NCI-H146 treated with DMSO at 0.1 percent for 48 hours (cell line): Measurements from ENCODE around the gene INSL3.

ENCODE experiments used
- DNase-seq: peaks from one replicate; lab custom pipeline; 2025; ENCODE audit not compliant: unreplicated experiment; lab: John Stamatoyannopoulos, UW

Gene INSL3

GRCh38 chr19:17847538-17848366 is 26.4 kb upstream of the INSL3 start, which contains the start of gene JAK3:
Gene JAK3, minus strand, starts transcription at chr19:17847982. Its CDS starts 3,565 bp downstream, at chr19:17844417.
- DNase-seq, result no peak

DNA sequence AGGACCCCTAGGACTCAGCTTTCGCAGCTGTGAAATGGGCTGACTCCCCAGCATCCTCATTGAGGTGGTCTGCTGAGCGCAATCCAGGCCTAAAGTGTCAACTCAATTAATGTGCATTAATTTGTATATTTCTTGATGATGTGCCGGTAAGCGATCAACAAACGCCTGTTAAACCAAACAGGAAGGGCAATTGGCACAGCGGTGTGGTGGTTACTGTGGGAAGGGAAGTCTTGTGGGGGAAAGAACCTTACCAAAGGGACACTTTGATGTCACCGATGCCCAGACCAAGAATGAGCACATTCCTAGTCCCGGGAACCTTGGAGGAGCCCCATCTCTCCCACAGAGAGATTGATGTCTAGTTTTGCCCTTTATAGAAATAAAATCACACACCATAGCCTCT is 24.8 kb upstream of the INSL3 start:
- no peak for DNase-seq

DNA sequence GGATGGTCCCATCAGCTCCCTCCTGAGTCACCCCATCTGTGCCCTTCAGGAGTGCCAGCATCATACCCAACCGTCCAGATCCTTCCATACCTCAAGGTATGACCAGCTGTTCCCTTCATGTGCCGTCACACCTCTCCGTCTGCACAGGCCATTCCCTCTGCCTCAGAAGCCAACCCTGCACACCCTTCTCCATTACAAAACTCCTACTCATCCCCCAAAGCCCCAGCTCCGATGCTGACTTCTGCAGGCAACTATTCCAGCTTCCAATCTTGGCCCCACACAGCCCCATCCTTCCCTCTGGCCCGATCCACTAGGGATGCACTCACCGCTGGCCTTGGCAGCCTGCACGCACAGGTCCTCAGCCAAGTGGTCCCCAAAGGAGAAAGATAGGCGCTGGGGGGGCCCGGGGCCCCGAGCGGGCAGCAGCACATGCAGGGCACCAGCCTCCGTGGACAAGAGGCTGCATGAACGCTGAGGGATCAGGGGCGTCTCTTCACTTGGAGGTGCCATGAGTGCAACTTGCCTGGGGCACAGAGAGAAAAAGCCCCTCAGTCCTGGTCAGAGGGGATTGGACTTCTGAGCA is 22.7 kb upstream of the INSL3 start:
- no peak for DNase-seq

DNA sequence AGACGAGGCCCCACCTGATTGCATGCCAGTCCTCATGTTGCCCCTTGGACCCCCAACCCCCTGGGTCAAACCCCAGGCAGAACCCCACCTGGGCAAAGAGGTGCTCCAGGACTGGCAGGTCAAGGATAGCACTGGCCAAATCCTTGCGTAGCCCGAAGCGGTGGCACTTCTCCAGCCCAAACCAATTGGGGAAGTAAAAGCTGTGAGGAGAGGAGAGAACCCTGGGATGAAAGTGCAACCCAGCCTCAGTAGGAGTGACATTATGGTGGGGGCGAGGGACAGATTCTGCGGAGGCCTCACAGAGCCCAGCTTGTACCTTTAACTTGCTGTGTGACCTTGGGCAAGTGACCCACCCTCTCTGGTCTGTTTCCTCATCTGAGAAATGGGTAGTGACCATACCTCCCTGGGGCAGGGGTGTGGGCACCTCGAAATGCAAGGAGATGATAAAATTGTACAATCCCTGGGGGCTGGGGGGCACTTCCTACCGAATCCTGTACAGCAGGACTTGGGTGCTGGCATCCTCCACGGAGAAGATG is 22.0 kb upstream of the INSL3 start:
- DNase-seq, result no peak

GRCh38 chr19:17842663-17843291 is 21.5 kb upstream of the INSL3 start:
- no peak for DNase-seq

GRCh38 chr19:17841810-17842662 is 20.7 kb upstream of the INSL3 start:
- DNase-seq, result peak; percentile 69

- DNase-seq, result no peak
These were observed 20.1 kb upstream of the INSL3 start for GRCh38 chr19:17841371-17841809.

GRCh38 chr19:17840019-17840418 is 18.7 kb upstream of the INSL3 start:
- no peak for DNase-seq

DNA sequence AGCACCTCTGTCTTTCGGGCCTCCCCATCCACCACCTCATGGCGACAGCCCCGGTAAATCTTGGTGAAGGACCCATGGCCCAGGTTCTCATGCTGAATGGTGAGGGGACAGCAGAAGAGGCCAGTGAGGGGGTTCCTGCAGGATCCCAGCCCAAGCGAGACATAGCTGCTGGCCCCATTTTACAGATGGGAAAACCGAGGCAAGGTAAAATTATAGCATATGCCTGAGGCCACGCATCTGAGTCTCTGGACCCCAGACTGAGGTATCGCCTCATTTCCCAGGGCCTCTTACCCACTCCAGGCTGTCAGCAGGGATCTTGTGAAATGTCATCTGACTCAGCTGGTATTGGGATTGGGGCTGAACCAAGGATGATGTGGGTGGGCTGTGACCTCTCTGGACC is 16.7 kb upstream of the INSL3 start:
- DNase-seq, result no peak

- DNase-seq, result no peak
These were observed 15.2 kb upstream of the INSL3 start for GRCh38 chr19:17836530-17836929.

DNA sequence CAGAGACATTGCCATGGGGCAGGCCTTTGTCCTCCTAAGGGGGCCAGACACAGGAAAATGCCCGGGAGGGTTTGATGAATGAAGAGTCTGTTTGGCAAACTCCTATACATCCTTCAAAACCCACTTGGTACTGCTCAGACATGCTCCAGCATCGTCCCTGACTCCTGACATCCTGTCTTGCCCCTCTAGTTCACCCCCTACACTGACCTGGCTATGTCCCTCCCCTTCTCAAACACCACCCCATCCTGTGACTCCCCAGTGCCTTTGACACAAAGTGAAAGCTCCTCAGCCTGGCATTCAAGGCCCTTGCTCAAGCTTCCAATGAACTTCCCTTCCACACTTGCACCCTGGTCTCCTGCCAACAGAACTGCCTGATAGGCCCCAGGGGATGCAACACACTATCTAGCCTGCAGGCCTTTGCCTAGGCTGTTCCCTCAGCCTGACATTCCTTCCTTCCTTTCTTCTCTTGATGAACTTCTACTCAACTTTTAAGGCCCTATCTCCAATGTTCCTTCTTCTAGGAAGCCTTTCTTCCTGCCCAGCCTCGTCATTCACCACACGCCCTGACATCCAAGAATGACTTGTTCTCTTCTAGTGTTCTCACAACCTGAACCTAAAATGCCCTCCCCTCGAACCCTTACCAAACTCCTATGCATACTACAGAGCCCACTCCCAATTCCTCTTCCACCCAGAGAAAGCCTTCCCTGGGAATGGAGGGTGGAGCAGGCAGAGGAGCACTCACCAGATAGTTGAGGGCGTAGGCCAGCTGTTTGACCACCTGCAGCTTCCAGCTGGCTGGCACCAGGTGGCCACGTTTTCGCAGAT is 14.1 kb upstream of the INSL3 start:
- no peak for DNase-seq

DNA sequence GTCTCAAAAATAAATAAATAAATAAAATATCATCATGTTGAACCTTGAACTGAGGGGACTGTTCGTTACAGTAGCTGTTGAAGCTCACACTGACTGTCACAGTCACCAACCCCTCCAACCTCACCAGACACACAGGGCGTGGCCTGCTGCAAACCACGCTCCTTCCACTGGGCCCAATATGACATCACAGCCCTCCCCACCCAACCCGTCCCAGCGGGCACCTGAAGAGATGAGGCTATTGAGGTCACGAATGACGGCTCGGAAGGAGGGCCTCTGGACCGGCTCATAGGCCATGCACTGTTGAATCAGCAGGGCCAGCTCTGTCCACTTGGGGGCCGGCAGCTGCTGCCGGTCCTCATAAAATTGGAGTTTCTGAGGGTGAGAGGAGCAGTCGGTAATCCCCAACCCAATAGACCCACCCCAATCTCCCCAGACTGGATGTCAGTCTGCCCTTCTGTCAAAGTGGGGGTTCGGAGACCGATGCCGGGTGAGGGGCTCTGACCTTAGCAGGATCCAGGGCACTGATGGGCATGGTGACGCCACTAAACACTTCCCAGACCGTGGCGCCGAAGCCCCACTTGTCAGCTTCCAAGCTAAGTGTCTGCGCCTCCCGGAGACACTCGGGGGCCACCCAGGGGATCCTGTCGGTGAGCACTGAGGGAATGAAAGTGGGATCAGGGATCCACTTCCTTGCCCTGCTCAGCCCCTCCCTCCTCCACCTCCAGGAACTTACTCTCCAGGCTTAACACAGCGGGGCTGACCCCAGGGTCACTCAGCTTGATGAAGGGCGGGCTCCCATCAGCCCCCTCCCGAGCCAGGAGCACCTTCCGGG is 13.2 kb upstream of the INSL3 start:
- no peak for DNase-seq

DNA sequence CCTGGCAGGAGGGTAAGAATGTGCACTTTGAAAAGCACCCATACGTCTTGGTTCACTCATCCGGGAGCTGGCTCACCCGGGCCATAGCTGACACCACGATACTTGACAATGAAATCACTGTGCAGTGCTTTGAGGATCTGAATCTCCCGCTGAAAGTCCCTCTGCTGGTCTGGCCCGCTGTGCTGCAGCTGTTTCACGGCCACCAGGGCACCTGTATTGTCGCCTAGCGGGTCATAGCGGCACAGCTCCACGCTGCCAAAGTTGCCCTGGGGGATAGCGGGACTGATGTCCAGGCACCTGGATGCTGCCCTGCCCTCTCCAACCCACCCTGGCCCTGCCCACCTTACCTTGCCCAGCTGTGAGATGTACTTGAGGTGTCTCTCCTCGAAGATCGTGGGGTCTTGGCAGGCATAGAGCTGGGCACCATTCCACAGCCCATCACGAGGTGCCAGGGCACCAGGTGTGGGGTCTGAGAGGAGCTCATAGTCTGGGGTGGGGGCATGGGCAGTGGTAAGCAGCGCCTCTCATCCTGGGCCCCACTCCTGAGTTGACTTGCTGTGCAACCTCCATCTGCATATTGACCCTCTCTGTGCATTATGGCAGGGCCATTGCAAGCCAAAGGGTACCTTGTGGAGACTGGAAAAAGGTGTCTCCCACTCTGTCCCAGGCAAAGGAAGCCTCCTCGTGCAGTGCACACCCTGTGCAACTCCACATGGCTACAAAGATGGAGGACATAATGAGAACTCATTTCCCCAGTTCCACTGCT is 11.3 kb upstream of the INSL3 start:
- no peak for DNase-seq

DNA sequence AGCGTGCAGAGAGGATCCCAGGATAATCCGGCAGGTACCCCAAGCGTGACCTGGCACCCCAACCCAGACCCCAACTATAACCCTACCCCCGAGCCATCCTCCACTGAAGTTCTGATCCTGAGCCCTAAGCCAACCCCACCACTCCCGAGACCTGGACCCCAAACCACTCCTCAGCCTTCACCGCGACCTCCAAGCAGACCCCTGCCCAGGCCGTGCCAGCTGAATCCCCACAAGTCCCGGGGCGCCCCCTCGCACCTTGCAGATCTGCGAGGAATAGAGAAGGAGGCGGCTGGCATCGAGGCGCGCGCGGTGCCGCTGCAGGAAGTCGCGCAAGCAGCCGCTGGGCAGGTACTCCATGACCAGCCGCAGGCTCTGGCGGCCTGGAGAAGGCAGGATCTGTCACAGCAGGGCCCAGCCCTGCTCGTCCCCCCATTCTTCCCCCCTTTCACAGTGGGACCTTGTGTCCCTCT is 10.1 kb upstream of the INSL3 start:
- no peak for DNase-seq

GRCh38 chr19:17830567-17831418 is 9.5 kb upstream of the INSL3 start:
- peak; percentile 80 for DNase-seq

- peak; percentile 54 for DNase-seq
These were observed 8.7 kb upstream of the INSL3 start for GRCh38 chr19:17829855-17830566.
